Stimulated activated naive B cell treated with anti-CD40 and anti-IgM and Interleukin-4, amounts not matched to agents 10 μg/mL and 1 μg/mL and 100 μg/mL, for 72 hours (primary cell): ENCODE measurements around the gene TPM2.

Source experiments
- ATAC-seq, 2 donors: fragments of 150-1000 bp; cut with Tn5 transposase; replicated peaks; 2 replicates each; pipeline ENCODE4 v1.10.0; 2021; ENCODE audit warnings: moderate library complexity in 1 of 2
- DNase-seq: peaks from one replicate; pipeline ENCODE4 v3.0.0; 2021
- H3K27ac Mint-ChIP-seq: one replicate; pipeline ENCODE4 v1.8.0; 2022; ENCODE audit warnings: mild to moderate bottlenecking, mixed read lengths
- H3K27me3 Mint-ChIP-seq, 2 donors: one replicate each; pipeline ENCODE4 v1.8.0; 2022; ENCODE audit warnings: mixed read lengths in 2 of 2
- H3K36me3 Mint-ChIP-seq, 2 donors: one replicate each; pipeline ENCODE4 v1.8.0; 2022; ENCODE audit warnings: mixed read lengths in 2 of 2, mild to moderate bottlenecking in 1 of 2
- H3K4me1 Mint-ChIP-seq, 2 donors: one replicate each; pipeline ENCODE4 v1.8.0; 2022; ENCODE audit warnings: mixed read lengths in 2 of 2, mild to moderate bottlenecking in 1 of 2
- H3K4me3 Mint-ChIP-seq, 2 donors: one replicate each; pipeline ENCODE4 v1.8.0; 2022; ENCODE audit warnings: mild to moderate bottlenecking in 2 of 2, mixed read lengths in 2 of 2, moderate library complexity in 1 of 2
- H3K9me3 Mint-ChIP-seq, 2 donors: one replicate each; pipeline ENCODE4 v1.8.0; 2022; ENCODE audit warnings: mixed read lengths in 2 of 2, mild to moderate bottlenecking in 1 of 2

Gene TPM2

GRCh38 chr9:35666549-35666948, 23.2 kb downstream of the TPM2 start:
- H3K27ac Mint-ChIP-seq: peak overlapping the region; percentile 75
- no peak for DNase-seq
- H3K27me3 Mint-ChIP-seq: no peaks in the 10 kb centered on the region
- ATAC-seq: peak; percentile 69 to 70
- peaks cover 2 to 10% of the 10 kb centered on the region in 2 donors for H3K36me3 Mint-ChIP-seq
- peaks cover 34 to 52% of the 10 kb centered on the region in 2 donors for H3K4me1 Mint-ChIP-seq
- peaks cover 0 to 2% of the 10 kb centered on the region in 2 donors for H3K9me3 Mint-ChIP-seq
- H3K4me3 Mint-ChIP-seq: no peak overlapping the region

- DNase-seq (no peak), ATAC-seq (no peak)
- H3K9me3 Mint-ChIP-seq: peaks cover 0 to 2% of the 10 kb centered on the region in 2 donors
- peaks cover 34 to 56% of the 10 kb centered on the region in 2 donors for H3K4me1 Mint-ChIP-seq
- no peak overlapping the region for H3K4me3 Mint-ChIP-seq
- peaks cover 5 to 11% of the 10 kb centered on the region in 2 donors for H3K36me3 Mint-ChIP-seq
- no peaks in the 10 kb centered on the region for H3K27me3 Mint-ChIP-seq
- peak overlapping the region; percentile 43 for H3K27ac Mint-ChIP-seq
Measured at GRCh38 chr9:35666045-35666444, 23.7 kb downstream of the TPM2 start.

- Mint-ChIP-seq H3K4me3 (peak overlapping the region; percentile 85 to 87), H3K36me3 (peaks cover 11 to 17% of the 10 kb centered on the region in 2 donors), H3K9me3 (peaks cover 0 to 2% of the 10 kb centered on the region in 2 donors), H3K27ac (peak overlapping the region; percentile 25), H3K27me3 (no peaks in the 10 kb centered on the region), H3K4me1 (peaks cover 40 to 62% of the 10 kb centered on the region in 2 donors)
- ATAC-seq: no peak
- DNase-seq: no peak
Measured at GRCh38 chr9:35665471-35665818, 24.3 kb downstream of the TPM2 start.

GRCh38 chr9:35664531-35665470, 24.9 kb downstream of the TPM2 start, which contains the start of gene ARHGEF39:
TSS of gene ARHGEF39 (minus strand) at chr9:35665195. CDS start at chr9:35665169, 26 bp downstream.
- peaks cover 44 to 69% of the 10 kb centered on the region in 2 donors for H3K4me1 Mint-ChIP-seq
- H3K27me3 Mint-ChIP-seq: no peaks in the 10 kb centered on the region
- peak within 1 kb of the TSS; percentile 85 to 87 for H3K4me3 Mint-ChIP-seq
- peak; percentile 59 for DNase-seq
- H3K36me3 Mint-ChIP-seq: peaks cover 17 to 22% of the 10 kb centered on the region in 2 donors
- peaks cover 0 to 2% of the 10 kb centered on the region in 2 donors for H3K9me3 Mint-ChIP-seq
- H3K27ac Mint-ChIP-seq: peak within 1 kb of the TSS; percentile 69
- ATAC-seq: peak; percentile 74 to 81

GRCh38 chr9:35662437-35662836, 27.3 kb downstream of the TPM2 start:
- peaks cover 57 to 85% of the 10 kb centered on the region in 2 donors for H3K4me1 Mint-ChIP-seq
- peaks cover 5% of the 10 kb centered on the region in 2 donors for H3K27me3 Mint-ChIP-seq
- ATAC-seq (no peak), DNase-seq (no peak)
- peaks cover 0 to 2% of the 10 kb centered on the region in 2 donors for H3K9me3 Mint-ChIP-seq
- H3K4me3 Mint-ChIP-seq: no peak overlapping the region
- peaks cover 24 to 37% of the 10 kb centered on the region in 2 donors for H3K36me3 Mint-ChIP-seq
- H3K27ac Mint-ChIP-seq: peak overlapping the region; percentile 85

GRCh38 chr9:35661756-35662350, 27.9 kb downstream of the TPM2 start:
- peaks cover 24 to 37% of the 10 kb centered on the region in 2 donors for H3K36me3 Mint-ChIP-seq
- no peak overlapping the region for H3K4me3 Mint-ChIP-seq
- DNase-seq (no peak), ATAC-seq (no peak)
- peaks cover 5% of the 10 kb centered on the region in 2 donors for H3K27me3 Mint-ChIP-seq
- H3K27ac Mint-ChIP-seq: peak overlapping the region; percentile 66
- peaks cover 60 to 85% of the 10 kb centered on the region in 2 donors for H3K4me1 Mint-ChIP-seq
- peaks cover 0 to 2% of the 10 kb centered on the region in 2 donors for H3K9me3 Mint-ChIP-seq

- H3K4me1 Mint-ChIP-seq: peaks cover 57 to 85% of the 10 kb centered on the region in 2 donors
- no peak overlapping the region for H3K4me3 Mint-ChIP-seq
- H3K9me3 Mint-ChIP-seq: peaks cover 0 to 2% of the 10 kb centered on the region in 2 donors
- H3K36me3 Mint-ChIP-seq: peaks cover 24 to 37% of the 10 kb centered on the region in 2 donors
- H3K27ac Mint-ChIP-seq: peak overlapping the region; percentile 33
- DNase-seq (no peak), ATAC-seq (no peak)
- H3K27me3 Mint-ChIP-seq: peaks cover 5% of the 10 kb centered on the region in 2 donors
Measured at GRCh38 chr9:35660966-35661415, 28.7 kb downstream of the TPM2 start.

GRCh38 chr9:35659340-35659739, 30.4 kb downstream of the TPM2 start:
- DNase-seq: no peak
- Mint-ChIP-seq H3K27me3 (peaks cover 5% of the 10 kb centered on the region in 2 donors), H3K27ac (peak overlapping the region; percentile 99), H3K36me3 (peaks cover 24 to 37% of the 10 kb centered on the region in 2 donors), H3K4me3 (peak overlapping the region; percentile 93 to 95), H3K4me1 (peaks cover 54 to 73% of the 10 kb centered on the region in 2 donors), H3K9me3 (peaks cover 0 to 2% of the 10 kb centered on the region in 2 donors)
- no peak for ATAC-seq

GRCh38 chr9:35658968-35659220, 30.8 kb downstream of the TPM2 start:
- Mint-ChIP-seq H3K36me3 (peaks cover 24 to 37% of the 10 kb centered on the region in 2 donors), H3K27me3 (peaks cover 5% of the 10 kb centered on the region in 2 donors), H3K9me3 (peaks cover 0 to 2% of the 10 kb centered on the region in 2 donors), H3K4me3 (peak overlapping the region; percentile 93 to 95), H3K27ac (peak overlapping the region; percentile 99), H3K4me1 (peaks cover 54 to 69% of the 10 kb centered on the region in 2 donors)
- DNase-seq (no peak), ATAC-seq (peak; percentile 2 to 6)

GRCh38 chr9:35658137-35658967, 31.4 kb downstream of the TPM2 start, which contains the start of gene CCDC107:
TSS of gene CCDC107 (plus strand) at chr9:35658292. CDS start at chr9:35658380, 88 bp downstream.
- Mint-ChIP-seq H3K27me3 (peaks cover 5% of the 10 kb centered on the region in 2 donors), H3K36me3 (peaks cover 24 to 37% of the 10 kb centered on the region in 2 donors), H3K27ac (peak within 1 kb of the TSS; percentile 99), H3K4me3 (peak within 1 kb of the TSS; percentile 93 to 95), H3K9me3 (peaks cover 0 to 2% of the 10 kb centered on the region in 2 donors), H3K4me1 (peaks cover 54 to 69% of the 10 kb centered on the region in 2 donors)
- ATAC-seq (peak; percentile 72 to 73), DNase-seq (peak; percentile 84)

- peaks cover 50 to 66% of the 10 kb centered on the region in 2 donors for H3K4me1 Mint-ChIP-seq
- peak within 1 kb of the TSS; percentile 93 to 95 for H3K4me3 Mint-ChIP-seq
- ATAC-seq: peak; percentile 91
Measured at GRCh38 chr9:35657546-35658136, 32.1 kb downstream of the TPM2 start, which contains the start of gene RMRP. TSS of gene RMRP (minus strand) at chr9:35658019.

GRCh38 chr9:35656831-35657545, 32.7 kb downstream of the TPM2 start:
- Mint-ChIP-seq H3K36me3 (peaks cover 22 to 30% of the 10 kb centered on the region in 2 donors), H3K27me3 (peaks cover 5% of the 10 kb centered on the region in 2 donors), H3K4me3 (peak overlapping the region; percentile 93 to 95), H3K9me3 (peaks cover 0 to 2% of the 10 kb centered on the region in 2 donors), H3K4me1 (peaks cover 44 to 62% of the 10 kb centered on the region in 2 donors), H3K27ac (peak overlapping the region; percentile 99)
- ATAC-seq: no peak
- no peak for DNase-seq

More at GRCh38 chr9:35657546-35658136, 32.1 kb downstream of the TPM2 start, which contains the start of gene RMRP:
- Mint-ChIP-seq H3K27me3 (peaks cover 5% of the 10 kb centered on the region in 2 donors), H3K36me3 (peaks cover 24 to 35% of the 10 kb centered on the region in 2 donors), H3K27ac (peak within 1 kb of the TSS; percentile 99), H3K9me3 (peaks cover 0 to 2% of the 10 kb centered on the region in 2 donors)
- DNase-seq: peak; percentile 94
